GM18861 (cell line): ENCODE data around the gene BCL7B.
A peak's percentile ranks its signal among the peaks of the same experiment; 100 is the strongest.
"Not testable (repeated sequence)": the region's sequence is repeated elsewhere in the genome, so short reads cannot be mapped to it uniquely, and the experiment has no call there.

Source experiments
- ATAC-seq: cut with Tn5 transposase; IDR thresholded peaks from one replicate; pipeline ENCODE4 v1.9.1; 2021; ENCODE audit not compliant: unreplicated experiment

The BCL7B gene

GRCh38 chr7:73573276-73573675 lies 15.8 kb upstream of the BCL7B start:
- ATAC-seq: no peak

- no peak for ATAC-seq
Observed at GRCh38 chr7:73572767-73573186, 15.3 kb upstream of the BCL7B start.

- ATAC-seq: no peak
Observed at GRCh38 chr7:73570977-73571376, 13.5 kb upstream of the BCL7B start.

GRCh38 chr7:73570521-73570920 lies 13.0 kb upstream of the BCL7B start:
- ATAC-seq: no peak

- no peak for ATAC-seq
Observed at GRCh38 chr7:73569042-73569608, 11.6 kb upstream of the BCL7B start.

- ATAC-seq: no peak
Observed at GRCh38 chr7:73567846-73568685, 10.6 kb upstream of the BCL7B start.

GRCh38 chr7:73567140-73567539 lies 9.7 kb upstream of the BCL7B start:
- ATAC-seq: no peak

- ATAC-seq: not testable (repeated sequence)
Observed at GRCh38 chr7:73566431-73566830, 8.9 kb upstream of the BCL7B start.

GRCh38 chr7:73565675-73566340 lies 8.3 kb upstream of the BCL7B start:
- ATAC-seq: no peak

GRCh38 chr7:73560109-73560835 lies 2.8 kb upstream of the BCL7B start:
- no peak for ATAC-seq

GRCh38 chr7:73557108-73557396 lies 438 bp downstream of the BCL7B start:
- ATAC-seq: peak; percentile 86

GRCh38 chr7:73556208-73557107 lies 1.0 kb downstream of the BCL7B start:
- no peak for ATAC-seq

- no peak for ATAC-seq
Observed at GRCh38 chr7:73555411-73555982, 2.0 kb downstream of the BCL7B start.

- ATAC-seq: not testable (repeated sequence)
Observed at GRCh38 chr7:73550093-73550492, 7.4 kb downstream of the BCL7B start.

- ATAC-seq: no peak
Observed at GRCh38 chr7:73549176-73549575, 8.3 kb downstream of the BCL7B start.

GRCh38 chr7:73547841-73548240 lies 9.6 kb downstream of the BCL7B start:
- no peak for ATAC-seq

- ATAC-seq: no peak
Observed at GRCh38 chr7:73544678-73545077, 12.8 kb downstream of the BCL7B start.

- no peak for ATAC-seq
Observed at GRCh38 chr7:73541722-73542121, 15.8 kb downstream of the BCL7B start.

GRCh38 chr7:73539709-73540108 lies 17.8 kb downstream of the BCL7B start:
- ATAC-seq: no peak

- not testable (repeated sequence) for ATAC-seq
Observed at GRCh38 chr7:73538510-73538909, 19.0 kb downstream of the BCL7B start.
